Measurements from ENCODE around the gene EGLN1. TPM values are rescaled to one million over a fixed set of nuclear protein-coding genes. Genes with fewer than 3 reads are reported as not detected.

The EGLN1 gene
- 44.0 to 57.8 TPM (median 54.2 TPM) in 5 replicates for total RNA-seq (2022; extraction: Qiagen RNA extraction)

DNA sequence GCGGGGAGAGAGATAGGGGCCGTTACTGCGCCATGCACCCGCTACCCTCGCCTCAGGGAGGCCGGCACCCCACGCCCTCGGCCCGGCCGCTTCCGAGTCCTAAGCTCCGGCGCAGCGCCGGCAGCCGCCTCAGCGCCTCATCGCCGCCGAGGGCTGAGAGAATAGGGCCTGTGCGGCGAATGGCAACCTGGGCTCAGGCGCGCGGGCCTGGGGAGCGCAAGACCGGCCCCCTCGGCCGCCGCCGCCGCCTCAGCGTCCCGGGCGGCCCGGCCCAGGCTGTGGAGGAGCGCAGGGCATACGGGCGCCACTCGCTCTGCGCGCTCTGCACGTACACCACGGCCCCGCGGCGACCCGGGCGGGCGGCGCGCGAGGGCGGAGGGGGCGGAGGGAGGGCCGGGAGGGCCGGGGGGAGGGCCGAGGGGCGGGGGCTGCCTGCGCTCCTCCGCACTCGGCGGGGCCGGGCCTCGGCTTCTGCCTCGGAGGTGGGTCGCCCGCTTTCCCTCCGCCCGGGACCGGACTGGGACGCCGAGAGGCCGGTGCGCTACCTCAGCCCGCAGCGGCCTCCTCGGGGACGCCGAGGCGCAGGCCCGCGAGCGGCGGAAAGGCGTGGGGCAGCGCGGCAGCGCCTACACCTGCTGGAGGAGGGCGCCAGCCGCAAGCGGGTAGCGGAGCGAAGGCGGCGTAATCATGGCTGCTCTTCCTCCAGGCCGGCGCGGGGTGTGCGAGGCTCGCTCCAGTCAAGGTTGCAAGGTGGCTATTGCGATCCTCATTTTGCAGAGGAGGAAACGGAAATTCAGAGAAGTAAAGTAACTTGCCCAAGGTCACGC lies at the start of gene EGLN1:
EGLN1 (minus strand) TSS at position 317 of the 827 bp plus-strand sequence. CDS start 399 bp downstream, outside the sequence.

DNA sequence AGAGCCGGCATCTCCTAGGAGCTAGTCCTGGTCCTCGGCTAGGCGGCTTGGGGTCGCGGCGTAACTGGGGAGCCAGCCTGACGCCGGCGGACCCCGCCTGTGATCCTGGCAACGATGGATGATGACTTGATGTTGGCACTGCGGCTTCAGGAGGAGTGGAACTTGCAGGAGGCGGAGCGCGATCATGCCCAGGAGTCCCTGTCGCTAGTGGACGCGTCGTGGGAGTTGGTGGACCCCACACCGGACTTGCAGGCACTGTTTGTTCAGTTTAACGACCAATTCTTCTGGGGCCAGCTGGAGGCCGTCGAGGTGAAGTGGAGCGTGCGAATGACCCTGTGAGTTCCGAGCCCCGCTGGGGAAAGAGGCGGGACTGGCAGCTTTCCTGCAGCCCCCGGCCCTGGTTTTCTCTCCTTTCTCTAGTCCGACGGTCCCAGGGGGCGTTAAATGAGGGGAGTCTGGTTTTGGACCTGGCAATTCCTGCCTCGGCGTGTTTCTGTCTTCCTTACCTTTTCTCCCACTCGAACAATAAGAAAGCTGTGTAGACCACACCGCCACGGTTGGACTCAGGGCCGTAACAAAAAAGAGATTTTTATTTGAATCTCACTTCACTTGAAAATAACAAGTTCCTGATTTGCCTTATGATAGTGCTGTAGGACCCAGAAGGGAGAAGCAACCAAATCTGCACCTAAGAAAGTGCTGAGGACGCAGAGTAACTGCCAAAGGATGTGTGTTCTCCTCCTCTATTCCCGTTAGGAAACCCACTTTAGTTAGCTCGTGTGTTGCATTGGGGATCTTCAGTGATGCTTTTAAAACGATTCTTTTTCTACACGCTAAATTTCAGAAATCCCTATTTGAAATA lies 83.6 kb downstream of the EGLN1 start, which contains the start of gene SPRTN:
SPRTN (plus strand) TSS at position 24 of the 859 bp plus-strand sequence; CDS start at position 115, 91 bp downstream.

DNA sequence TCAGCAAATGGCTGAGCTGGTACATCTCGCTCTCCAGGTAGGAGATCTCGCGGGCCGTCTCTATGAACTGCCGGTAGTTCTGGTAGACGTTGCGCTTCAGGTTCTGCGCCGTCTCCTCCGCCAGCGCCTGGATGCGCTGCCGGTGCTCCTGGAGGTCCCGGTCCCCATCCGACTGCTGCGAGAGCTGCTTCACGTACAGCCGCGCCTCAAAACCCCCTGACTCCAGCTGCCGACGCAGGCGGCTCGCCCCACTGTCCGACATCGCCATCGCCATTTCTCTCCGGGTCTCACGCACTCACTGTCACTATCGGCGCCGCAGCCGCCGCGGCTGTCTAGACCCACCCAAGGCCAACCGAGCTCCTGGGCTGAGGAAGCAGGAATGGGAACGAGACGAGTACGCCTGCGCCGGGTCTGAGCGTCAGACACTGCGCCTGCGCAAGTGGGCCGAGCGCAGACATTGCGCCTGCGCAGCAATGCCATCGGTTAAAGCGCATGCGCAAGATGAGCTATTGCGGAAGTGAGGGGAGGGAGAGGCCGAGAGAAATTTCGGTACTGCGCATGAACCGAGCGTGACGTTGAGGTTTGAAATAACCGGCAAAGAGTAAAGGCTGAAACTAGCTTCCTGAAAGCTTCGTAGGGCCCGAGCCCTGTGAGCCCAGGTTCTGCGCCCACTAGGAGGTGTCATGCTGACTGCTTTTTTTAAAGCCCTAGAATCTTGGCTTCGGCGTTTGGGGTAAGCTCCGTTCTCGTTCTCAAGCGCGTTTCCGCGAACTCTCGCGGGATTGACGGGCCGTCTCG lies 84.4 kb downstream of the EGLN1 start, which contains the start of gene EXOC8:
EXOC8 (minus strand) TSS at position 381 of the 798 bp plus-strand sequence; CDS start at position 274, 107 bp downstream.

Other genes with a start within 250 kb of the EGLN1 start
- gene GNPAT, start 181.1 kb downstream of the EGLN1 start, total RNA-seq (2022; extraction: Qiagen RNA extraction): 35.3 to 42.8 TPM (median 36.7 TPM) in 5 replicates
- 7.0 to 9.1 TPM (median 7.7 TPM) in 5 replicates for gene EXOC8, start 84.4 kb downstream of the EGLN1 start, total RNA-seq (2022; extraction: Qiagen RNA extraction)
- gene SPRTN, start 84.0 kb downstream of the EGLN1 start, total RNA-seq (2022; extraction: Qiagen RNA extraction): 11.4 to 13.8 TPM (median 12.4 TPM) in 5 replicates
- 31.7 to 49.4 TPM (median 38.1 TPM) in 5 replicates for gene TSNAX, start 106.4 kb upstream of the EGLN1 start, total RNA-seq (2022; extraction: Qiagen RNA extraction)
- gene DISC1, start 204.5 kb upstream of the EGLN1 start, total RNA-seq (2022; extraction: Qiagen RNA extraction): 0.12 to 0.35 TPM (median 0.18 TPM) in 5 replicates